ENCODE results near the gene STON1. TPM values are rescaled to one million over a fixed set of nuclear protein-coding genes. Genes with fewer than 3 reads are reported as not detected.

STON1 gene
- total and polyA plus RNA-seq, 2 of the 8 experiments (the other 6 are each of a cell fraction or from before 2014, with no cell fraction given): 5.0 to 10.1 TPM

GRCh38 chr2:48638261-48638660 lies 108.3 kb downstream of the STON1 start:
- no peak overlapping the region for H3K56ac ChIP-seq (replicated peaks; ENCODE audit: insufficient read length, low read depth, low read length)
- ChIA-PET POLR2A (ENCODE audit: partially characterized antibody) (no interaction called here), CTCF (ENCODE audit: partially characterized antibody) (no interaction called here)
- H4K5ac ChIP-seq (ENCODE audit: insufficient read length, low read depth, low read length): no peak overlapping the region
- no peak overlapping the region for H3K14ac ChIP-seq (ENCODE audit: insufficient read length)
- H3K4me3 ChIP-seq (ENCODE audit: extremely low read depth in 1 of 4, insufficient read depth in 2 of 4, low read depth in 3 of 4, low read length in 4 of 4): no peak overlapping the region
- no peaks in the 10 kb centered on the region for H3K23me2 ChIP-seq (ENCODE audit: low read depth, low read length)
- H3K4ac ChIP-seq (replicated peaks; ENCODE audit: insufficient read length, low read depth, low read length): no peak overlapping the region
- no peaks in the 10 kb centered on the region for H3K36me3 ChIP-seq (ENCODE audit: control insufficient read depth in 2 of 4, insufficient read depth in 4 of 4, low read length in 3 of 4)
- no peak overlapping the region for H3K9ac ChIP-seq (replicated peaks in 1 of 4; ENCODE audit: extremely low read depth in 1 of 4, low read depth in 3 of 4, low read length in 3 of 4)
- H4K91ac ChIP-seq (replicated peaks; ENCODE audit: insufficient read length, low read length): no peak overlapping the region
- H2BK12ac ChIP-seq (ENCODE audit: low read depth, low read length): no peak overlapping the region
- no peaks in the 10 kb centered on the region for H3K4me1 ChIP-seq (replicated peaks in 1 of 4; ENCODE audit: control insufficient read depth in 3 of 4, insufficient read depth in 4 of 4, low read length in 3 of 4)
- no peak overlapping the region for H3K27ac ChIP-seq (ENCODE audit: low read depth, low read length)
- no peaks in the 10 kb centered on the region for H3K79me2 ChIP-seq (ENCODE audit: control insufficient read depth in 1 of 2, insufficient read depth in 2 of 2, low read length in 2 of 2)
- no peak overlapping the region for H2BK120ac ChIP-seq (replicated peaks; ENCODE audit: low read depth, low read length)
- WGBS, 2 experiments (ENCODE audit: extremely low coverage in 1 of 2, insufficient coverage in 1 of 2, insufficient read length in 1 of 2, insufficient replicate concordance in 2 of 2, low coverage in 1 of 2, low lambda C conversion rate in 2 of 2, missing lambda C conversion rate in 1 of 2): 90% methylated on average over 1 of the region's 1 CpG; no CpG with 5 or more reads in 1 of the 2 experiments
- TF ChIP-seq PHF8 (conservative IDR thresholded peaks at IDR 0.05; ENCODE audit: low read depth, low read length): no peak
- TF ChIP-seq HDAC6 (IDR thresholded peaks at IDR 0.05; ENCODE audit: low read depth, low read length): no peak
- TF ChIP-seq RXRA (IDR thresholded peaks at IDR 0.05; ENCODE audit: insufficient read depth, low read depth, low read length): no peak
- no peak for TF ChIP-seq KDM1A (IDR thresholded peaks at IDR 0.05; ENCODE audit: borderline replicate concordance, low read length)
- no peak for TF ChIP-seq SIRT6 (IDR thresholded peaks at IDR 0.05; ENCODE audit: low read length)
- H4K8ac ChIP-seq (ENCODE audit: extremely low read depth, insufficient read depth, low read length): no peak overlapping the region
- 0 out of 4 replicates have a peak, but pooled peaks cover 0 to 3% of the 10 kb centered on the region in 2 experiments for H3K9me3 ChIP-seq (ENCODE audit: insufficient read depth in 2 of 2, low read depth in 1 of 2, low read length in 1 of 2)
- no peak overlapping the region for H2AFZ ChIP-seq (ENCODE audit: low read length)
- no peaks in the 10 kb centered on the region for H3K79me1 ChIP-seq (ENCODE audit: low read depth, low read length)
- H3K27me3 ChIP-seq (replicated peaks in 1 of 4; ENCODE audit: control insufficient read depth in 3 of 4, extremely low read depth in 1 of 4, insufficient read depth in 3 of 4, low read length in 3 of 4): no peaks in the 10 kb centered on the region
- H4K20me1 ChIP-seq (replicated peaks in 1 of 2; ENCODE audit: control insufficient read depth in 1 of 2, insufficient read depth in 2 of 2, low read length in 2 of 2): no peaks in the 10 kb centered on the region
- no peak overlapping the region for H2BK5ac ChIP-seq (ENCODE audit: low read depth, low read length)
- H2BK15ac ChIP-seq (ENCODE audit: low read length): no peak overlapping the region
- no peak overlapping the region for H3K4me2 ChIP-seq (ENCODE audit: insufficient read depth in 1 of 2, low read depth in 2 of 2, low read length in 2 of 2)
- FAIRE-seq (no peak), DNase-seq (ENCODE audit: low read depth in 1 of 2, low spot score in 2 of 2) (no peak)
- no peak overlapping the region for H3K18ac ChIP-seq (ENCODE audit: extremely low read depth, low read length)
- no peak overlapping the region for H3K23ac ChIP-seq (ENCODE audit: insufficient read length)
- H2BK20ac ChIP-seq (ENCODE audit: low read length): no peak overlapping the region
- no peak overlapping the region for H2AK5ac ChIP-seq (ENCODE audit: low read depth, low read length)
